SKM-1 treated with dmso at 0.1 percent for 144 hours (cell line): ENCODE measurements around the gene UPP1.

ENCODE experiments used
- DNase-seq: peaks from one replicate; lab custom pipeline; 2025; ENCODE audit not compliant: unreplicated experiment; lab: John Stamatoyannopoulos, UW

UPP1 gene

GRCh38 chr7:48085433-48085791 lies 3.7 kb upstream of the UPP1 start:
- DNase-seq: peak; percentile 47

GRCh38 chr7:48085942-48086341 lies 3.1 kb upstream of the UPP1 start:
- DNase-seq: no peak

- no peak for DNase-seq
These were observed 1.7 kb upstream of the UPP1 start for GRCh38 chr7:48087349-48087748.

- peak; percentile 96 for DNase-seq
These were observed 463 bp upstream of the UPP1 start for GRCh38 chr7:48088559-48089045.

GRCh38 chr7:48090095-48090805 lies 1.2 kb downstream of the UPP1 start:
- DNase-seq: no peak

GRCh38 chr7:48091506-48092433 lies 2.7 kb downstream of the UPP1 start:
- no peak for DNase-seq

GRCh38 chr7:48094861-48095293 lies 5.8 kb downstream of the UPP1 start:
- no peak for DNase-seq

GRCh38 chr7:48096273-48096672 lies 7.2 kb downstream of the UPP1 start:
- DNase-seq: no peak

GRCh38 chr7:48097521-48098231 lies 8.6 kb downstream of the UPP1 start:
- DNase-seq: no peak

GRCh38 chr7:48098846-48099245 lies 9.8 kb downstream of the UPP1 start:
- no peak for DNase-seq

- no peak for DNase-seq
These were observed 10.7 kb downstream of the UPP1 start for GRCh38 chr7:48099781-48100180.

GRCh38 chr7:48101352-48101751 lies 12.3 kb downstream of the UPP1 start:
- no peak for DNase-seq

- no peak for DNase-seq
These were observed 12.9 kb downstream of the UPP1 start for GRCh38 chr7:48101968-48102367.

- DNase-seq: no peak
These were observed 13.5 kb downstream of the UPP1 start for GRCh38 chr7:48102530-48102929.

- DNase-seq: no peak
These were observed 16.0 kb downstream of the UPP1 start for GRCh38 chr7:48105045-48105444.

GRCh38 chr7:48106906-48107659 lies 18.0 kb downstream of the UPP1 start:
- DNase-seq: no peak

GRCh38 chr7:48107926-48108472 lies 18.9 kb downstream of the UPP1 start:
- no peak for DNase-seq

GRCh38 chr7:48108959-48109847 lies 20.1 kb downstream of the UPP1 start:
- no peak for DNase-seq

- DNase-seq: peak; percentile 20
These were observed 21.0 kb downstream of the UPP1 start for GRCh38 chr7:48109848-48110663.
